A549 treated with RU486 at 1 μM for 4 hours (cell line): ENCODE data around the gene PPM1J. TPM values are rescaled to one million over a fixed set of nuclear protein-coding genes. Genes with fewer than 3 reads are reported as not detected.

Experiments used
- total RNA-seq: library from RNA; stranded (reverse); fragments of 200-300 nt; extraction: Qiagen RNA extraction; gene quantifications from 5 replicates; pipeline ENCODE4 v1.2.3, GENCODE V29; 2022; ENCODE audit warnings: low read depth

Gene PPM1J
- 0.78 to 1.7 TPM (median 1.3 TPM) in 5 replicates for total RNA-seq

DNA sequence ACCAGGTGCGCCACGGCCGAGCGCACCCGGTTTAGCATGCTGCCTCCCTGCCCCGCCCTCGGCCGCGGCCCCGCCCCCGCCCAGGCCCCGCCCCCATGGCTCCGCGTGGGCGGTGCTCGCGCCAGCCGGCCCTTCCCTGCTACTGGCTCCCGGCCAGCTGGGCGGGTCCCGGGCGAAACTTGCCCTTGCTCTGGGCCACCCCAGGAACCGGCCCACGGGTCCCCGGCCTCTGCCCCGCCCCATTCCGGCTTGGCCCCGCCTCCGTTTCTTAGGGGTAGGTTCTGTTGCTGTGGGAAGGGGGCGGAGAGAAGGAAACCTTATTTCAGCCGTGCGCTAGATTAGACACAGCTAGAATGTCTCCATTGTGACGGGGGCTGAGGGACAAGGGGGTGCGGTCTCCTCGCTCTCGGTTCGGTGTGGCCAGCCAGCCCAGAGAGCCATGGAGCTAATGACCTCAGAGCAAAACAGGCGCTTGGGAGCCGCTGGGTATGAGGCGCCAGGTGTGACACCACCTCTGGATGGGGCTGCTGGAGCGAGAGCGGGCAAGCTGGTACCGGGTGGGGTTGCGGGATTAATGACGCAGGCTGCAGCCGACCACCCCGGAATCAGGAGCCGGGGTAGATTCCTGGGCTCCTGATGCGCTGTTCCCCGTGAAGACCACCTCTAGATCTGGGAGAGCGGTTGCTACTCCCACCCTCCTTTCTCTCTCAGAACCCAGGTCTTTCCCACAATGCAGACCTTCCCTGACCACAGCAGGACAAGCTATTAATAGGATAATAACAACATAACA, at the start of gene PPM1J:
TSS of gene PPM1J (minus strand) at position 69 of the 790 bp plus-strand sequence. CDS start at position 38, 31 bp downstream.

GRCh38 chr1:112706505-112707220, 8.5 kb downstream of the PPM1J start, which contains the start of gene RHOC:
Gene RHOC (minus strand): TSS chr1:112707127. CDS start chr1:112703799, 3,328 bp downstream.

GRCh38 chr1:112674440-112674985, 40.6 kb downstream of the PPM1J start, which contains the start of gene MOV10:
Gene MOV10 (plus strand): TSS chr1:112674659. CDS start chr1:112674913, 254 bp downstream.

Other genes with a start within 250 kb of the PPM1J start
- gene WNT2B, start 206.4 kb downstream of the PPM1J start, total RNA-seq, result 0.18 to 0.57 TPM (median 0.27 TPM) in 5 replicates
- 11.4 to 13.0 TPM (median 11.9 TPM) in 5 replicates for gene ST7L, start 96.2 kb downstream of the PPM1J start, total RNA-seq
- 62.9 to 76.5 TPM (median 71.0 TPM) in 5 replicates for gene CAPZA1, start 95.5 kb downstream of the PPM1J start, total RNA-seq
- 27.8 to 32.5 TPM (median 31.1 TPM) in 5 replicates for gene MOV10, start 40.7 kb downstream of the PPM1J start, total RNA-seq
- gene RHOC, start 8.2 kb downstream of the PPM1J start, total RNA-seq, result 355 to 395 TPM (median 361 TPM) in 5 replicates
- gene SLC16A1, start 240.9 kb upstream of the PPM1J start, total RNA-seq, result 36.8 to 56.6 TPM (median 50.5 TPM) in 5 replicates